ENCODE data around the gene PAM. TPM values are rescaled to one million over a fixed set of nuclear protein-coding genes. Genes with fewer than 3 reads are reported as not detected.

Gene PAM
- total and polyA plus RNA-seq, 2 of the 8 experiments (the other 6 are each of a cell fraction or from before 2014, with no cell fraction given), result 30.4 to 67.8 TPM

DNA sequence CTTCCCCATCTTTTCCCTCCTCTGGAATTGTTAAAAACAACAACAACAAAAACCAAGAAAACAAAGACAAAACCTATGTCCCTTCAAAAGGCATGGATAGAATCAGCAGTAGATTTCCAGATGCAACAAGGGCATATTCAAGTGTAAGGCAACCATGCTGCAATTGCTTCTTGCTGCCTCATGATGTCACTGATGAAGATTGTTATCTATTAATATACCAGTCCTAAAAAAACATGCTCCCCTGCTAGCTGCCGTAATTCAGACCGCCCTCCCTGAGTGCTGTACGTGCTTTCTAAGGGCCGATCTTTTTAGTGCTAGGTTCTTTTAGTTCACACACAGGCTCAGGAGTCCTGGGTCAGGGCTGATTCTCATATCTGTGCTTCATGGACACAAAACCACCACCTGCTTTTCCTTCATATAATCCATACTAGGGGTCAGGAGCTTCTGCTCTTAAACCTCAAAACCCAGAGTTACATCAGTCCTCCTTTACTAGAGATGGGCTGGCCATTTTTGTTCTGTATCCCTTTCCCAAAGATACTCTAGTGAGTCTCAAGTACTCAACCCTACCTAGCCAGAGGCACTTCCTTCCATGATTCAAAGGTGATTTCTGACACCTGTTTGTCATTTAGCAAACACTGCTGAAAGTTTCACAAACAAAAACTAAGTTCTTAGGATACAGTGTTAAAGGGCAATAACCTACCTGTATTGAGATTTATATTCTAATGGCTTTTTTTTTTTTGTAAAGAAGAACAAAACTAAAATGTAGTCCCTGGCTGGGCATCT is 282.8 kb downstream of the PAM start (continued):
- no peak for TF ChIP-seq PHF8 (conservative IDR thresholded peaks at IDR 0.05; ENCODE audit: low read depth, low read length)
- TF ChIP-seq, protein P1, sequence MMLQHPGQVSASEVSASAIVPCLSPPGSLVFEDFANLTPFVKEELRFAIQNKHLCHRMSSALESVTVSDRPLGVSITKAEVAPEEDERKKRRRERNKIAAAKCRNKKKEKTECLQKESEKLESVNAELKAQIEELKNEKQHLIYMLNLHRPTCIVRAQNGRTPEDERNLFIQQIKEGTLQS (IDR thresholded peaks at IDR 0.05; ENCODE audit: insufficient read depth, low read depth, low read length), result no peak
- no peak for TF ChIP-seq POLR2AphosphoS5 (IDR thresholded peaks at IDR 0.05; ENCODE audit: low read depth, low read length)

All from H1 (cell line).